ENCODE measurements around the gene CHMP1B.
"Not testable (repeated sequence)": the region's sequence is repeated elsewhere in the genome, so short reads cannot be mapped to it uniquely, and the experiment has no call there.

DNA sequence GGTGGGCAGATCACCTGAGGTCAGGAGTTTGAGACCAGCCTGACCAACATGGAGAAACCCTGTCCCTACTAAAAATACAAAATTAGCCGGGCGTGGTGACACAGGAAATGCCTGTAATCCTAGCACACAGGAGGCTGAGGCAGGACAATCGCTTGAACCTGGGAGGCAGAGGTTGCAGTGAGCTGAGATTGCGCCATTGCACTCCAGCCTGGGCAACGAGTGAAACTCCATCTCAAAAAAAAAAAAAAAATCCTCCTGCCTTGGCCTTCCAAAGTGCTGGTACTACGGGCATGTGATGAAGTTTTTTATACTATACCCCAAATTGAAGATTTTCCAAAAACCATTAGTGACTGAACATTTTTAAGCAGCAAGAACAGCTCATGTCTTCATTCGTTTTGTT is 41.2 kb downstream of the CHMP1B start:
- TF ChIP-seq ELF4 (IDR thresholded peaks at IDR 0.05); FOXA1 (IDR thresholded peaks at IDR 0.05); ZNF384 (IDR thresholded peaks at IDR 0.05); FOXM1 (IDR thresholded peaks at IDR 0.05; ENCODE audit: borderline replicate concordance); NFRKB (IDR thresholded peaks at IDR 0.05): not testable (repeated sequence)

Data from HEK293T (cell line).